H9 (cell line): Measurements from ENCODE around the gene SS18L1. TPM values are rescaled to one million over a fixed set of nuclear protein-coding genes. Genes with fewer than 3 reads are reported as not detected.

ENCODE experiments used
- DNase-seq: peaks from one replicate; pipeline ENCODE4 v3.0.0-alpha.2; 2017
- H2AFZ ChIP-seq: one replicate; pipeline ENCODE4 v1.6.1; 2013; ENCODE audit warnings: mild to moderate bottlenecking, low read length, control low read depth, moderate library complexity
- H2AK5ac ChIP-seq: 2 replicates; pipeline ENCODE4 v1.6.1; 2013; ENCODE audit warnings: low read length, control low read depth, mixed read lengths; ENCODE audit not compliant: insufficient read length
- H2BK120ac ChIP-seq: one replicate; pipeline ENCODE4 v1.6.1; 2013; ENCODE audit warnings: low read depth, mild to moderate bottlenecking, low read length, control low read depth, inconsistent platforms; ENCODE audit not compliant: poor library complexity, severe bottlenecking
- H2BK12ac ChIP-seq: 2 replicates; pipeline ENCODE4 v1.6.1; 2013; ENCODE audit warnings: low read length, control low read depth, mixed read lengths, low read depth; ENCODE audit not compliant: insufficient read length
- H2BK15ac ChIP-seq: 2 replicates; pipeline ENCODE4 v1.6.1; 2013; ENCODE audit warnings: low read depth, low read length, control low read depth
- H2BK20ac ChIP-seq: one replicate; pipeline ENCODE4 v1.6.1; 2013; ENCODE audit warnings: low read depth, mild to moderate bottlenecking, low read length, control low read depth, inconsistent platforms; ENCODE audit not compliant: poor library complexity, severe bottlenecking
- H2BK5ac ChIP-seq: 2 replicates; pipeline ENCODE4 v1.6.1; 2013; ENCODE audit warnings: low read length, control low read depth, mixed read lengths; ENCODE audit not compliant: insufficient read length
- H3K14ac ChIP-seq: 2 replicates; pipeline ENCODE4 v1.6.1; 2013; ENCODE audit warnings: low read length, control low read depth; ENCODE audit not compliant: insufficient read depth
- H3K18ac ChIP-seq: 2 replicates; pipeline ENCODE4 v1.6.1; 2013; ENCODE audit warnings: low read depth, mild to moderate bottlenecking, mixed read lengths, low read length, control low read depth; ENCODE audit not compliant: insufficient read length
- H3K23ac ChIP-seq: 2 replicates; pipeline ENCODE4 v1.6.1; 2013; ENCODE audit warnings: low read length, control low read depth, mixed read lengths, low read depth; ENCODE audit not compliant: insufficient read length
- H3K23me2 ChIP-seq: 2 replicates; pipeline ENCODE4 v1.6.1; 2013; ENCODE audit warnings: low read depth, mild to moderate bottlenecking, mixed read lengths, low read length, control low read depth; ENCODE audit not compliant: insufficient read length, poor library complexity, severe bottlenecking
- H3K27ac ChIP-seq: 2 replicates; pipeline ENCODE4 v1.5.1; 2013; ENCODE audit warnings: low read length, control low read depth, mixed read lengths, low read depth; ENCODE audit not compliant: insufficient read length
- H3K27me3 ChIP-seq: 2 replicates; pipeline ENCODE4 v1.6.1; 2013; ENCODE audit warnings: low read length, control low read depth, inconsistent platforms; ENCODE audit not compliant: insufficient read depth
- H3K4ac ChIP-seq: 2 replicates; pipeline ENCODE4 v1.6.1; 2013; ENCODE audit warnings: low read depth, mild to moderate bottlenecking, control low read depth, inconsistent platforms, low read length, moderate library complexity
- H3K4me1 ChIP-seq: 2 replicates; pipeline ENCODE4 v1.6.1; 2013; ENCODE audit warnings: low read length, control low read depth, inconsistent platforms; ENCODE audit not compliant: insufficient read depth
- H3K4me2 ChIP-seq: 2 replicates; pipeline ENCODE4 v1.6.1; 2013; ENCODE audit warnings: low read length, control low read depth, mixed read lengths; ENCODE audit not compliant: insufficient read length, insufficient read depth
- H3K56ac ChIP-seq: 2 replicates; pipeline ENCODE4 v1.6.1; 2013; ENCODE audit warnings: low read depth, mild to moderate bottlenecking, mixed read lengths, low read length, control low read depth; ENCODE audit not compliant: insufficient read length
- H3K79me1 ChIP-seq: 2 replicates; pipeline ENCODE4 v1.6.1; 2013; ENCODE audit warnings: low read depth, mild to moderate bottlenecking, moderate library complexity, low read length, control low read depth, inconsistent platforms; ENCODE audit not compliant: insufficient read depth, poor library complexity, severe bottlenecking
- H3K79me2 ChIP-seq: 2 replicates; pipeline ENCODE4 v1.6.1; 2013; ENCODE audit warnings: low read length, control low read depth, inconsistent platforms; ENCODE audit not compliant: insufficient read depth
- H3K9ac ChIP-seq: 2 replicates; pipeline ENCODE4 v1.6.1; 2013; ENCODE audit warnings: low read length, control low read depth, mixed read lengths; ENCODE audit not compliant: insufficient read length; ENCODE audit errors: extremely low read depth
- H3K9me3 ChIP-seq: one replicate; pipeline ENCODE4 v1.6.1; 2013; ENCODE audit warnings: low read depth, low read length, inconsistent platforms; ENCODE audit not compliant: control insufficient read depth
- H3T11ph ChIP-seq: one replicate; pipeline ENCODE4 v1.6.1; 2013; ENCODE audit warnings: mild to moderate bottlenecking, low read length, control low read depth, inconsistent platforms
- H4K20me1 ChIP-seq: one replicate; pipeline ENCODE4 v1.6.1; 2013; ENCODE audit not compliant: control insufficient read depth, insufficient read length, insufficient read depth
- H4K5ac ChIP-seq: 2 replicates; pipeline ENCODE4 v1.6.1; 2013; ENCODE audit warnings: low read depth, mild to moderate bottlenecking, mixed read lengths, low read length, control low read depth; ENCODE audit not compliant: insufficient read length
- H4K8ac ChIP-seq: replicated peaks from 2 replicates; pipeline ENCODE4 v1.6.1; 2013; ENCODE audit warnings: low read length, control low read depth, mixed read lengths, low read depth; ENCODE audit not compliant: insufficient read length
- H4K91ac ChIP-seq: 2 replicates; pipeline ENCODE4 v1.6.1; 2013; ENCODE audit warnings: low read depth, mild to moderate bottlenecking, moderate library complexity, mixed read lengths, low read length, control low read depth; ENCODE audit not compliant: insufficient read length
- H3K27ac Mint-ChIP-seq, 3 experiments: 2 replicates in 2 of 3; 3 replicates in 1 of 3; pipeline ENCODE4 v1.8.0; 2020 to 2021; ENCODE audit warnings: mixed read lengths in 3 of 3, mild to moderate bottlenecking in 1 of 3, moderate library complexity in 1 of 3
- H3K27me3 Mint-ChIP-seq: 2 replicates; pipeline ENCODE4 v1.8.0; 2021; ENCODE audit warnings: low read depth, mild to moderate bottlenecking, moderate library complexity, mixed read lengths
- H3K36me3 Mint-ChIP-seq, 3 experiments: 2 replicates in 2 of 3; 3 replicates in 1 of 3; pipeline ENCODE4 v1.8.0; 2020 to 2021; ENCODE audit warnings: low read depth in 3 of 3, mixed read lengths in 3 of 3; ENCODE audit not compliant: insufficient read depth in 1 of 3
- H3K4me1 Mint-ChIP-seq, 2 experiments: 2 replicates each; pipeline ENCODE4 v1.8.0; 2020; ENCODE audit warnings: mixed read lengths in 2 of 2
- H3K4me3 Mint-ChIP-seq, 2 experiments: 2 replicates in 1 of 2; 3 replicates in 1 of 2; pipeline ENCODE4 v1.8.0; 2020 to 2021; ENCODE audit warnings: mild to moderate bottlenecking in 2 of 2, mixed read lengths in 2 of 2, moderate library complexity in 1 of 2
- H3K9me3 Mint-ChIP-seq, 2 experiments: 2 replicates in 1 of 2; 3 replicates in 1 of 2; pipeline ENCODE4 v1.8.0; 2020; ENCODE audit warnings: mild to moderate bottlenecking in 2 of 2, mixed read lengths in 2 of 2, moderate library complexity in 1 of 2
- WGBS: extraction: QIAGEN DNeasy Blood & Tissue Kit; methylation state at CpG from one replicate; pipeline ENCODE4 v1.1.7; 2013; ENCODE audit warnings: missing lambda C conversion rate, low lambda C conversion rate, mixed read lengths; ENCODE audit not compliant: insufficient read length; ENCODE audit errors: extremely low coverage; 5-methylcytosine and 5-hydroxymethylcytosine counted together
- total RNA-seq: library from RNA; stranded (reverse); gene quantifications from 2 replicates; pipeline ENCODE4 v1.2.1, GENCODE V29; 2021
- TF ChIP-seq, protein P1 (sequence below): fragments of 200-600 bp; sonication (generic); conservative IDR thresholded peaks from 3 replicates; pipeline ENCODE4 v1.8.0; 2021; ENCODE audit warnings: antibody characterized with exemption, mild to moderate bottlenecking

SS18L1 gene
- total RNA-seq, 1 experiment from 2014 or later, result 22.2 TPM

DNA sequence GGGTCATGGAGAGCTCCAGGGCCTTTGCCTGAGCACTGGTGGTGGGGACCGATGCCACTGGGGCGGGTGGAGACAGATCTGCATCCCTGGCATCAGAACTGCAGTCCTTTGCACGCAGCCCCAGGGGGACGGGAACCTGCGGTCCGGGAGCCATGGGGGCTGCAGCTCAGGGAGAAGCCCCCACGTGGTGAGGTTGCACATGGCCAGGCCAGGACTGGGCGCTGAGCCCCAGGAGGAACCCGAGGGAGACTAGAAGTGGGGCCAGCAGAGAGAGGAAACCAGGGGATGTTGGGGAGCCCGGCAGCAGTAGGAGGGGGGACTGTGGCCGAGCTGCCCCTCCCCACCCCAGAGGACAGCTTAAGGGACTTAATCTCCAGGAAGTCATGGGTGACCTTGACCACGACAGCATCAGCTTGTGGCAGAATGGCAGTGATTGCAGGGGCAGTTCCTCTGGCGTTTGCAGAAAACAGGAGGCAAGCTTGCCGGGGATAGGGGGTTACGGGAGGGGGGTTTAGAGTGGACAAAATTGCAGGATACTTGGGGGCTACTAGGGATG is 39.3 kb upstream of the SS18L1 start:
- H3K9me3 ChIP-seq, result no peaks in the 10 kb centered on the region
- TF ChIP-seq, protein P1, sequence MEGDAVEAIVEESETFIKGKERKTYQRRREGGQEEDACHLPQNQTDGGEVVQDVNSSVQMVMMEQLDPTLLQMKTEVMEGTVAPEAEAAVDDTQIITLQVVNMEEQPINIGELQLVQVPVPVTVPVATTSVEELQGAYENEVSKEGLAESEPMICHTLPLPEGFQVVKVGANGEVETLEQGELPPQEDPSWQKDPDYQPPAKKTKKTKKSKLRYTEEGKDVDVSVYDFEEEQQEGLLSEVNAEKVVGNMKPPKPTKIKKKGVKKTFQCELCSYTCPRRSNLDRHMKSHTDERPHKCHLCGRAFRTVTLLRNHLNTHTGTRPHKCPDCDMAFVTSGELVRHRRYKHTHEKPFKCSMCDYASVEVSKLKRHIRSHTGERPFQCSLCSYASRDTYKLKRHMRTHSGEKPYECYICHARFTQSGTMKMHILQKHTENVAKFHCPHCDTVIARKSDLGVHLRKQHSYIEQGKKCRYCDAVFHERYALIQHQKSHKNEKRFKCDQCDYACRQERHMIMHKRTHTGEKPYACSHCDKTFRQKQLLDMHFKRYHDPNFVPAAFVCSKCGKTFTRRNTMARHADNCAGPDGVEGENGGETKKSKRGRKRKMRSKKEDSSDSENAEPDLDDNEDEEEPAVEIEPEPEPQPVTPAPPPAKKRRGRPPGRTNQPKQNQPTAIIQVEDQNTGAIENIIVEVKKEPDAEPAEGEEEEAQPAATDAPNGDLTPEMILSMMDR, result no peak
- no peaks in the 10 kb centered on the region for H3K27me3 ChIP-seq
- no peak overlapping the region for H4K5ac ChIP-seq
- H3K79me1 ChIP-seq, result no peaks in the 10 kb centered on the region
- Mint-ChIP-seq H3K27me3 (peaks cover 22% of the 10 kb centered on the region), H3K36me3 (peaks cover 5 to 7% (median 6%) of the 10 kb centered on the region in 3 experiments; a peak in 5 of 7 replicates), H3K27ac (no peak overlapping the region), H3K4me1 (peaks cover 8 to 15% of the 10 kb centered on the region in 2 experiments), H3K9me3 (peaks cover 27 to 29% of the 10 kb centered on the region in 2 experiments), H3K4me3 (no peak overlapping the region)
- no peak overlapping the region for H2BK5ac ChIP-seq
- no peak overlapping the region for H3K4ac ChIP-seq
- no peak overlapping the region for H3K9ac ChIP-seq
- no peaks in the 10 kb centered on the region for H4K20me1 ChIP-seq
- no peaks in the 10 kb centered on the region for H3K79me2 ChIP-seq
- no peak overlapping the region for H2AFZ ChIP-seq
- H3K56ac ChIP-seq, result no peak overlapping the region
- H4K8ac ChIP-seq, result no peak overlapping the region
- no peak overlapping the region for H2BK120ac ChIP-seq
- H3K18ac ChIP-seq, result no peak overlapping the region
- DNase-seq, result no peak
- H4K91ac ChIP-seq, result no peak overlapping the region
- H3K27ac ChIP-seq, result no peak overlapping the region
- H2BK15ac ChIP-seq, result no peak overlapping the region
- H3K4me1 ChIP-seq, result no peaks in the 10 kb centered on the region; the same call in 1 of the 2 replicates
- no peak overlapping the region for H2BK20ac ChIP-seq
- H2AK5ac ChIP-seq, result no peak overlapping the region
- no peak overlapping the region for H2BK12ac ChIP-seq
- no peak overlapping the region for H3T11ph ChIP-seq
- no peaks in the 10 kb centered on the region for H3K23me2 ChIP-seq
- H3K4me2 ChIP-seq, result no peak overlapping the region
- peak overlapping the region; percentile 40; the same call in 1 of the 2 replicates for H3K14ac ChIP-seq
- WGBS, result no CpG with 5 or more reads among the region's 15 CpGs
- no peak overlapping the region for H3K23ac ChIP-seq
